ENCODE data around the gene CTNNA3. TPM values are rescaled to one million over a fixed set of nuclear protein-coding genes. Genes with fewer than 3 reads are reported as not detected.

Gene CTNNA3
- total and polyA plus RNA-seq, 2 donors (not counting 3 experiments of a cell fraction or from before 2014, with no cell fraction given) = not detected

GRCh38 chr10:66649626-66650025 is 1046.4 kb downstream of the CTNNA3 start:
- Histone ChIP-seq H3K27me3 (ENCODE audit: control insufficient read depth in 2 of 2, insufficient read depth in 2 of 2, low read length in 2 of 2) (no peaks in the 10 kb centered on the region), H3K9me3 (replicated peaks; ENCODE audit: control insufficient read depth, insufficient read depth, low read length) (no peaks in the 10 kb centered on the region), H3K4me1 (ENCODE audit: control insufficient read depth, extremely low read depth, insufficient read depth, low read length) (no peaks in the 10 kb centered on the region), H3K9me1 (replicated peaks; ENCODE audit: control insufficient read depth, extremely low read depth, insufficient read depth, low read length) (no peaks in the 10 kb centered on the region), H2AFZ (ENCODE audit: low read depth, low read length) (no peak overlapping the region), H3K4me3 (replicated peaks in 1 of 3; ENCODE audit: insufficient read depth in 1 of 3, low read depth in 1 of 3, low read length in 3 of 3) (no peak overlapping the region), H3K79me2 (ENCODE audit: control insufficient read depth, insufficient read depth, low read length) (no peaks in the 10 kb centered on the region), H3K4me2 (ENCODE audit: insufficient read depth, low read length) (no peak overlapping the region), H3K36me3 (ENCODE audit: control insufficient read depth in 2 of 2, extremely low read depth in 1 of 2, insufficient read depth in 2 of 2, low read length in 2 of 2) (no peaks in the 10 kb centered on the region), H3K9ac (replicated peaks; ENCODE audit: extremely low read depth, insufficient read depth, low read length) (no peak overlapping the region), H3K27ac (ENCODE audit: insufficient read depth, low read depth, low read length) (no peak overlapping the region), H4K20me1 (replicated peaks; ENCODE audit: control insufficient read depth, extremely low read depth, insufficient read depth, low read length) (no peaks in the 10 kb centered on the region)
- TF ChIP-seq CTCF (IDR thresholded peaks at IDR 0.05; ENCODE audit: extremely low read depth in 1 of 2, insufficient read depth in 1 of 2, low read depth in 1 of 2, low read length in 2 of 2) = no peak
- TF ChIP-seq JUN (IDR thresholded peaks at IDR 0.05; ENCODE audit: borderline replicate concordance, insufficient read depth, insufficient read length, low read depth) = no peak
- TF ChIP-seq EZH2 (IDR thresholded peaks at IDR 0.05; ENCODE audit: borderline replicate concordance, low read depth, low read length, severe bottlenecking) = no peak
- TF ChIP-seq POLR2A (IDR thresholded peaks at IDR 0.05; ENCODE audit: low read depth, low read length) = no peak
- no peak for TF ChIP-seq POLR2AphosphoS5 (IDR thresholded peaks at IDR 0.05; ENCODE audit: insufficient read depth, low read depth, low read length)
- no peak for TF ChIP-seq MYC (IDR thresholded peaks at IDR 0.05; ENCODE audit: low read depth, low read length)
- TF ChIP-seq MAX (IDR thresholded peaks at IDR 0.05; ENCODE audit: insufficient read depth, insufficient read length) = no peak
- TF ChIP-seq FOS (IDR thresholded peaks at IDR 0.05; ENCODE audit: borderline replicate concordance, insufficient read depth, low read length) = no peak
- TF ChIP-seq GATA2 (IDR thresholded peaks at IDR 0.05; ENCODE audit: insufficient read depth, insufficient read length, low read depth, low read length) = no peak
- dilution Hi-C loops (cut with MboI; ENCODE audit: extremely low pct_ligation_motif_present, low sequenced_read_pairs) (no loop called here), intact Hi-C loops (cut with micrococcal nuclease) (no loop called here)
- BruUV-seq (replicated peaks) = no TSS peak
- no peak for DNase-seq (ENCODE audit: low read depth, low spot score)
- CTCF ChIA-PET = no interaction called here
- POLR2A ChIA-PET = no interaction called here
- no peak for FAIRE-seq
